DND-41 (cell line): ENCODE data around the gene IL4R.

Experiments used
- CTCF ChIP-seq: IDR thresholded peaks from 2 replicates; pipeline ENCODE4 v1.5.1; 2012; ENCODE audit warnings: borderline replicate concordance, low read length, moderate library complexity, mild to moderate bottlenecking; ENCODE audit not compliant: poor library complexity, severe bottlenecking; ENCODE audit errors: extremely low read depth
- EZH2 ChIP-seq: IDR thresholded peaks from 3 replicates; pipeline ENCODE4 v1.6.1; 2012; ENCODE audit warnings: borderline replicate concordance, low read depth, mild to moderate bottlenecking, moderate library complexity, low read length, inconsistent platforms; ENCODE audit not compliant: severe bottlenecking

GRCh38 chr16:27287887-27288286 is 25.9 kb upstream of the IL4R start:
- no peak for TF ChIP-seq CTCF
- no peak for TF ChIP-seq EZH2
